ENCODE data around the gene MT1B. TPM values are rescaled to one million over a fixed set of nuclear protein-coding genes. Genes with fewer than 3 reads are reported as not detected.

Gene MT1B
- total and polyA plus RNA-seq, 2 donors from 2014 or later, result not detected

DNA sequence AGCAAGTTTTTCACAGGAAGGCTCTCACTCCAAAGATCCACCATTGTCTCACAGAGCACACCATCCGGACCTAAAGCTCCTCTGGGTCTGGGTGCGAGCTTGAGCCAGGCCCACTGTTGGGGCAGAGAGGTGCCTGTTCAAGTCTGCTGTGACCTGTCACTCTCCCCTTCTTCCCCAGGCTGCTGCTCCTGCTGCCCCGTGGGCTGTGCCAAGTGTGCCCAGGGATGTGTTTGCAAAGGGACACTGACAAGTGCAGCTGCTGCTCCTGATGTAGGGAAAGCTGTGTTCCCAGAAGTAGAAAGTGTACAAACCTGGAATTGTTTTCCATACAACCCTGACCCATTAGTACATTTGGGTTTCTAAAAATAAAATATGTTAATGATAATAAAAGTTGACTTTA is 25.8 kb downstream of the MT1B start:
- DNase-seq, result no peak
- intact Hi-C loops (cut with DNase I), result no loop called here
- TF ChIP-seq, protein P1, sequence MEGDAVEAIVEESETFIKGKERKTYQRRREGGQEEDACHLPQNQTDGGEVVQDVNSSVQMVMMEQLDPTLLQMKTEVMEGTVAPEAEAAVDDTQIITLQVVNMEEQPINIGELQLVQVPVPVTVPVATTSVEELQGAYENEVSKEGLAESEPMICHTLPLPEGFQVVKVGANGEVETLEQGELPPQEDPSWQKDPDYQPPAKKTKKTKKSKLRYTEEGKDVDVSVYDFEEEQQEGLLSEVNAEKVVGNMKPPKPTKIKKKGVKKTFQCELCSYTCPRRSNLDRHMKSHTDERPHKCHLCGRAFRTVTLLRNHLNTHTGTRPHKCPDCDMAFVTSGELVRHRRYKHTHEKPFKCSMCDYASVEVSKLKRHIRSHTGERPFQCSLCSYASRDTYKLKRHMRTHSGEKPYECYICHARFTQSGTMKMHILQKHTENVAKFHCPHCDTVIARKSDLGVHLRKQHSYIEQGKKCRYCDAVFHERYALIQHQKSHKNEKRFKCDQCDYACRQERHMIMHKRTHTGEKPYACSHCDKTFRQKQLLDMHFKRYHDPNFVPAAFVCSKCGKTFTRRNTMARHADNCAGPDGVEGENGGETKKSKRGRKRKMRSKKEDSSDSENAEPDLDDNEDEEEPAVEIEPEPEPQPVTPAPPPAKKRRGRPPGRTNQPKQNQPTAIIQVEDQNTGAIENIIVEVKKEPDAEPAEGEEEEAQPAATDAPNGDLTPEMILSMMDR (IDR thresholded peaks at IDR 0.05; ENCODE audit: borderline replicate concordance, extremely low read depth, insufficient read depth), result no peak
- Histone ChIP-seq H3K9me3 (ENCODE audit: control insufficient read depth in 2 of 3, insufficient read depth in 1 of 3, low read length in 3 of 3) (no peaks in the 10 kb centered on the region), H3K27me3 (ENCODE audit: control insufficient read depth, insufficient read depth, low read length) (peaks cover 19% of the 10 kb centered on the region), H3K9ac (ENCODE audit: low read length in 3 of 3) (no peak overlapping the region), H3K4me3 (ENCODE audit: low read length in 3 of 3) (no peak overlapping the region), H3K36me3 (ENCODE audit: control insufficient read depth in 2 of 3, insufficient read depth in 3 of 3, low read length in 3 of 3) (no peaks in the 10 kb centered on the region), H3K27ac (ENCODE audit: low read depth in 2 of 2, low read length in 2 of 2) (no peak overlapping the region), H3K4me1 (ENCODE audit: control insufficient read depth in 2 of 3, insufficient read depth in 2 of 3, low read depth in 1 of 3, low read length in 3 of 3) (no peaks in the 10 kb centered on the region)
- FAIRE-seq, result no peak

DNA sequence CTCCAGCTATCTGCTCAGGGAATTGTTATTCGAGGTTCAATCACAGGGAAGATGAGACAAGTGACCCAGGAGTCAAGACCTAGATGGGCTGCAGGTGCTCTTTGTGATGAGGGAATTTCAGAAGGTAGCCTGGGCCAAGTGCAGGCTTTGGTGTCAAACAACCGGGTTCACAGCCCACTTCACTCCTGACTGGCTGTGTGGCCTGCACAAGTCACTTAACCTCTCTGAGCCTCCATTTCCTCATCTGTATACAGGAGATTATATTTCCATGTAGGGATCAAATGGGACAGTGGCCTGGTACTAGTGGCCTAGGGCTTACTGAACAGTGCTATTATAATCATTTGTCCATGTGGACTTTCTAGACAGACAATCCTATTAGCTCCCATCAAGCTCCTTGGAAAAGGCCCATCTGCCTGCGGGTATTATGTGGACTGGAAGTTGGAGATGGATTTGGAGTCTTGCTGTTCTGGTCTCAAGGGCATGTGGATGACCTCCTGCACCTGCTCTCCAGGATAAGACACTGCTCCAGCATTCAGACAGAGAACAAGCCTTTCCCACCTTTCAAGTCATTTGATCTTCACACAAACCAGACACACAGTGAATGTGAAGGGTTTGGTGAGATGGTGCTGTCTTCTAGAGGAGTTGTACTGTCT is 27.5 kb downstream of the MT1B start:
- no peak overlapping the region for H3K4me3 ChIP-seq (ENCODE audit: low read length in 3 of 3)
- H3K4me1 ChIP-seq (ENCODE audit: control insufficient read depth in 2 of 3, insufficient read depth in 2 of 3, low read depth in 1 of 3, low read length in 3 of 3), result peaks cover 0 to 9% (median 5%) of the 10 kb centered on the region in 3 donors
- H3K9ac ChIP-seq (ENCODE audit: low read length in 3 of 3), result no peak overlapping the region
- no peaks in the 10 kb centered on the region for H3K36me3 ChIP-seq (ENCODE audit: control insufficient read depth in 2 of 3, insufficient read depth in 3 of 3, low read length in 3 of 3)
- intact Hi-C loops (cut with DNase I), result no loop called here
- H3K9me3 ChIP-seq (ENCODE audit: control insufficient read depth in 2 of 3, insufficient read depth in 1 of 3, low read length in 3 of 3), result no peaks in the 10 kb centered on the region
- TF ChIP-seq, protein P1 (IDR thresholded peaks at IDR 0.05; ENCODE audit: borderline replicate concordance, extremely low read depth, insufficient read depth), result no peak
- H3K27me3 ChIP-seq (ENCODE audit: control insufficient read depth, insufficient read depth, low read length), result peaks cover 9% of the 10 kb centered on the region
- FAIRE-seq, result no peak
- no peak overlapping the region for H3K27ac ChIP-seq (ENCODE audit: low read depth in 2 of 2, low read length in 2 of 2)
- no peak for DNase-seq

DNA sequence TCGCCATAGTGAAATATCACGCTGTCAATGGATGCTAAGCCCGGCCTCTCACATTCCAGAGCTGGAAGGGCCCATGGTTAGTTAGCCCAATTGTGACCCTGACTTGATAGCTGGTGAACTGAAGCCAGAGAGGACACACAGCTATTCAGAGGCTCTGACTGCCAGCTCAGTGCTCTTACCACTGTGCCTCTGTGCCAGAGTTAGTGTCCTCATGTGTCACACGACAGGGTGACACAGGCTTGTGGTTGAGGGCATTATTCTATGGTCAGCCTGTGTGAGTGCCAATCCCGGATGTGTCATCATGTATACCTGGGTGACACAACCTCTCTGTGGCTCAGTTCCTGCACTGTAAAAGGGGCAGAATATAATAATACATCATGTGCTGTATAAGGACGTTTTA is 28.1 kb downstream of the MT1B start:
- FAIRE-seq, result no peak
- Histone ChIP-seq H3K27ac (ENCODE audit: low read depth in 2 of 2, low read length in 2 of 2) (no peak overlapping the region), H3K9me3 (ENCODE audit: control insufficient read depth in 2 of 3, insufficient read depth in 1 of 3, low read length in 3 of 3) (no peaks in the 10 kb centered on the region), H3K9ac (ENCODE audit: low read length in 3 of 3) (no peak overlapping the region), H3K27me3 (ENCODE audit: control insufficient read depth, insufficient read depth, low read length) (peaks cover 9% of the 10 kb centered on the region), H3K36me3 (ENCODE audit: control insufficient read depth in 2 of 3, insufficient read depth in 3 of 3, low read length in 3 of 3) (no peaks in the 10 kb centered on the region), H3K4me1 (ENCODE audit: control insufficient read depth in 2 of 3, insufficient read depth in 2 of 3, low read depth in 1 of 3, low read length in 3 of 3) (peaks cover 0 to 9% (median 5%) of the 10 kb centered on the region in 3 donors), H3K4me3 (ENCODE audit: low read length in 3 of 3) (no peak overlapping the region)
- intact Hi-C loops (cut with DNase I), result loop anchor here (10.0 kb wide), 1 partner anchor 75 kb away; the partner anchor contains the start of gene MT2A
- DNase-seq, result no peak
- TF ChIP-seq, protein P1 (IDR thresholded peaks at IDR 0.05; ENCODE audit: borderline replicate concordance, extremely low read depth, insufficient read depth), result no peak

Measured in kidney (tissue), 14 donors.